Measurements from ENCODE around the gene C22orf15. TPM values are rescaled to one million over a fixed set of nuclear protein-coding genes. Genes with fewer than 3 reads are reported as not detected.
A peak's percentile ranks its signal among the peaks of the same experiment; 100 is the strongest.

Gene C22orf15
- total RNA-seq, 3 donors from 2014 or later, result 0.11 to 0.30 TPM; not detected in 1

DNA sequence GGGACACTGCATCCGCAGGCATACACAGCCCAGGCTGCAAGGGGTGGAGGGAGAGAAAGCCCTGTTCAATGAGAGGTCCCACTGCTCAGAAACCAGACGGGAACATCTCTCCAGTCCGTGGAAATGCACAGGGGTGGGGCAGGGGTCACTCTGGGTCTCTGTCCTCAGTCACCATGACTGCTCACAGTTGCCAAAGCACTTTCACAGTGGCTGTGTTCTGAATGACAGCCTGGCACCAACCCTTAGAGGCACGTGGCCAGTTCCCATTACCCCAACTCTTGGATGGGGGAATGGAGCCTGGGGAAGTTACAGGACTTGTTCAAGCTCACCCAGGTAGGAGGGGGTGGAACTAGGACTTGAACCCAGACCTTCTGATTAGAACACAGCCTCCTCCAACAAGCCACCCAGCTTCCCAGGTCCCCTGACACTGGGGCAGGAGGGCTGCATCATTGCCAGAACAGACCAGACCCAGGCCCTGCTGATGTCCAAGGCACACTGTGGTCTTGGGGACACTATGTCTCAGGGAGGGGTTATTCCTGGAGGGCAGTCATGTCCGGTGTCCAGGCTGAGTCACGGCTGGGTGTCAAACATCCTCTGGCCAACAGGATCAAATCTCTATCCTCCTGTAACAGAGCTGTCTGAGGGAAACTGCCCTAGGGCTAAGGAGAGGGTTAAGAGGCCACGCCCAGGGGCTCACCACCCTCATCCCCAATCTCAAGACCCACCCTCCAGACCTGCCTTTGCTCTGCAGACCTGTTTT lies 20.1 kb upstream of the C22orf15 start:
- peaks cover 7% of the 10 kb centered on the region for H3K9me3 Mint-ChIP-seq
- DNase-seq (no peak), ATAC-seq (no peak)
- H3K27me3 Mint-ChIP-seq (ENCODE audit: low read depth), result no peaks in the 10 kb centered on the region
- H3K4me3 Mint-ChIP-seq, result no peak overlapping the region
- H3K36me3 Mint-ChIP-seq (ENCODE audit: insufficient read depth), result peaks cover 26% of the 10 kb centered on the region
- H3K4me1 Mint-ChIP-seq (ENCODE audit: low read depth), result no peaks in the 10 kb centered on the region

GRCh38 chr22:23743303-23743705 lies 19.5 kb upstream of the C22orf15 start:
- H3K27me3 Mint-ChIP-seq (ENCODE audit: low read depth), result no peaks in the 10 kb centered on the region
- no peak for DNase-seq
- no peak overlapping the region for H3K4me3 Mint-ChIP-seq
- peaks cover 26% of the 10 kb centered on the region for H3K36me3 Mint-ChIP-seq (ENCODE audit: insufficient read depth)
- H3K9me3 Mint-ChIP-seq, result peaks cover 7% of the 10 kb centered on the region
- H3K4me1 Mint-ChIP-seq (ENCODE audit: low read depth), result no peaks in the 10 kb centered on the region
- no peak for ATAC-seq

GRCh38 chr22:23744001-23744400 lies 18.8 kb upstream of the C22orf15 start:
- H3K27me3 Mint-ChIP-seq (ENCODE audit: low read depth), result no peaks in the 10 kb centered on the region
- H3K4me3 Mint-ChIP-seq, result no peak overlapping the region
- H3K9me3 Mint-ChIP-seq, result peaks cover 7% of the 10 kb centered on the region
- H3K36me3 Mint-ChIP-seq (ENCODE audit: insufficient read depth), result peaks cover 26% of the 10 kb centered on the region
- DNase-seq (no peak), ATAC-seq (no peak)
- H3K4me1 Mint-ChIP-seq (ENCODE audit: low read depth), result no peaks in the 10 kb centered on the region

GRCh38 chr22:23744485-23744884 lies 18.3 kb upstream of the C22orf15 start:
- H3K4me3 Mint-ChIP-seq, result no peak overlapping the region
- no peaks in the 10 kb centered on the region for H3K4me1 Mint-ChIP-seq (ENCODE audit: low read depth)
- no peaks in the 10 kb centered on the region for H3K27me3 Mint-ChIP-seq (ENCODE audit: low read depth)
- peaks cover 7% of the 10 kb centered on the region for H3K9me3 Mint-ChIP-seq
- peaks cover 26% of the 10 kb centered on the region for H3K36me3 Mint-ChIP-seq (ENCODE audit: insufficient read depth)
- DNase-seq, result no peak
- no peak for ATAC-seq

- ATAC-seq (no peak), DNase-seq (no peak)
- no peak overlapping the region for H3K4me3 Mint-ChIP-seq
- H3K27me3 Mint-ChIP-seq (ENCODE audit: low read depth), result no peaks in the 10 kb centered on the region
- peaks cover 7% of the 10 kb centered on the region for H3K9me3 Mint-ChIP-seq
- peaks cover 9% of the 10 kb centered on the region for H3K4me1 Mint-ChIP-seq (ENCODE audit: low read depth)
- H3K36me3 Mint-ChIP-seq (ENCODE audit: insufficient read depth), result peaks cover 26% of the 10 kb centered on the region
Measured at GRCh38 chr22:23745791-23746190, 17.0 kb upstream of the C22orf15 start.

DNA sequence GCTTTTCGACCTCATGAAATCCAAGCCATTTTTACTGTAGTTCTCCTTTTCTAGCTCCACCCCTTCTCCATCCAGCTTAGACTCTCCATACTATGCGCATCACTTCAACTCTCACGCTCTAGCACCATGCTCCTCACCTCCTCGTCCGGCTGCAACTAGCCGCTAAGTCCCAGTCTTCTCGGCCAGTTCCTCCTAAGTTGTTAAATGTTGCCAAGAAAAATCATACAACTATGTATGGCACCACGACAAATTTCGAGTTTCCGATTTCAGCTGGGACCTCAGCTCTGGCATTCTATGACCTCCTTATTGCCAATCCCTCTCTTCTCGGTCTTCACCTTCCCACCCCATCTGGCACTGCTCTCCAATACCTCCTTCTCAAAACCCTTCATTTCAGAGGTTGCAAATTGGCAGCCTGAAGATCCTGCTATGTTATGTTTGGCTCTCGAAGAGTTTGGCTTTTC lies 12.9 kb upstream of the C22orf15 start:
- peak overlapping the region; percentile 83 for H3K4me3 Mint-ChIP-seq
- peaks cover 13% of the 10 kb centered on the region for H3K4me1 Mint-ChIP-seq (ENCODE audit: low read depth)
- ATAC-seq, result no peak
- H3K9me3 Mint-ChIP-seq, result no peaks in the 10 kb centered on the region
- H3K27me3 Mint-ChIP-seq (ENCODE audit: low read depth), result no peaks in the 10 kb centered on the region
- no peak for DNase-seq
- peaks cover 6% of the 10 kb centered on the region for H3K36me3 Mint-ChIP-seq (ENCODE audit: insufficient read depth)

DNA sequence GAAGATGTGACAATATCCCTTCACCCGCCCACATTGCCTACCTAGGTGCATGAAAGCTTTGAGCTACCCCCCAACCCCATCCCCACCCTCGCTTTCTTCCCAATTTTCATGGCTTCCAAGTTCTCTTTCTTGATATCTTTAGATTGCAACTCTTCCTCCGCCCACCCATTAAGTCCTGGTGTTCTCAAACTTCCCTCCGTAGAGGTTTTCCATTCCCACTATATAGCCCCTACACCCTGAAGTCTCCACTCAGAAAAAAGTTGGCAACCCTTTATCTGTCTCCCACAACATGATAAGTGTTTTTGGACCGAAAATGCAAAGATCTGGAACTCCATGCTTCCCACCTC lies 12.4 kb upstream of the C22orf15 start:
- ATAC-seq (no peak), DNase-seq (no peak)
- Mint-ChIP-seq H3K27me3 (ENCODE audit: low read depth) (no peaks in the 10 kb centered on the region), H3K4me3 (peak overlapping the region; percentile 83), H3K9me3 (no peaks in the 10 kb centered on the region), H3K4me1 (ENCODE audit: low read depth) (peaks cover 13% of the 10 kb centered on the region), H3K36me3 (ENCODE audit: insufficient read depth) (peaks cover 3% of the 10 kb centered on the region)

- Mint-ChIP-seq H3K4me1 (ENCODE audit: low read depth) (peaks cover 13% of the 10 kb centered on the region), H3K36me3 (ENCODE audit: insufficient read depth) (peaks cover 2% of the 10 kb centered on the region), H3K27me3 (ENCODE audit: low read depth) (no peaks in the 10 kb centered on the region), H3K4me3 (peak within 1 kb of the TSS; percentile 83), H3K9me3 (no peaks in the 10 kb centered on the region)
- ATAC-seq (peak; percentile 100), DNase-seq (peak; percentile 83)
Measured at GRCh38 chr22:23750714-23751440, 11.9 kb upstream of the C22orf15 start, which contains the start of gene ZNF70. ZNF70 (minus strand) TSS chr22:23751112; CDS start chr22:23745140, 5,972 bp downstream.

DNA sequence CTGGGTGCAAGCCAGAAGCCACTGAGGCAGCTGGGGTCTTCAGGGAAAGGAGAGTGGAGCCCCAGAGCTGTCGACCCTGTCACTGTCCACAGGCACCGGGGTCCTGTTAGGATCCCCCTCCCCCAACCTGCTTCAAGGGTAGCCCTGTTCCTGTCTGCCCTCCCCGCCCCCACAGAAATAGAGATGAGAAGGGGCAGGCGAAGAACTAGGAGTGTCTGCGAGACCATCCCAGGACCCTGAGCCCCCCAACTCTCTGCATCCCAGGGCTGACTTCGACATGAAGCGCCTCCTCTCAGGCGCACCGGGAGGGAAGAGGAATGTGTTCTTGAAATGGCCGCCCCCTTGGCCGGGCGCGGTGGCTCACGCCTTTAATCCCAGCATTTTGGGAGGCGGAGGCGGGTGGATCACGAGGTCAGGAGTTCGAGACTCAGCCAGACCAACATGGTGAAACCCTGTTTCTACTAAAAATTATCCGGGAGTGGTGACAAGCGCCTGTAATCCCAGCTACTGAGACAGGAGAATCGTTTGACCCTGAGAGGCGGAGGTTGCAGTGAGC lies 11.3 kb upstream of the C22orf15 start:
- peaks cover 13% of the 10 kb centered on the region for H3K4me1 Mint-ChIP-seq (ENCODE audit: low read depth)

DNA sequence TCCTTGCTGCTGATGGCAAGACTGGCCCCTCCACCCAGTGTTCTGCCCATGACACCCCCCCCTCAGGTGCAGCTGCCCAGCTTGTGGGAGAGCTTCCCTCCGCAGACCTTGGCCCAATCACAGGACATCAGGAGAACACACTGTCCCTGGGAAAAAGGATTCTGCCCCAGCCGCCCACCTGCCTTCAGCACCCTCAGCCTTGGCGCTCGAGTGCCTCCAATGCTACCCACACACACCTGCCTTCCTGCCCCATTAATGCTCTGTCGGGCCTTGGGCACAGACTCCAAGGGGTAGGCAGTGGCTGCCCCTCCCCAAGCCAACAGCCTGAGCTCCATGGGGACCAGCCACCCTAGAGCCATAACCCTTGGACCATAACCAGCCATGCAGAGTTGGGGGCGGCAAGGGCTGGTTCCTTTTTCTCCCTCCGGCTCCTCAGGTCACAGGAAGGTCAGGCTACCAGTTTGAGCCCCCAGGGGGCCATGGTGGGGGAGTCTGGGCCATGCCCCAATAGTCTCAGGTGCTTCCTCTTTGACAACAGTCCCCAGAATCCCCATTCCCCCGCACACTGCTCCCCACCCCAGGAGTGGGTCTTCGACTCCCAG lies 10.6 kb upstream of the C22orf15 start:
- Mint-ChIP-seq H3K36me3 (ENCODE audit: insufficient read depth) (no peaks in the 10 kb centered on the region), H3K27me3 (ENCODE audit: low read depth) (no peaks in the 10 kb centered on the region), H3K9me3 (no peaks in the 10 kb centered on the region), H3K4me1 (ENCODE audit: low read depth) (peaks cover 13% of the 10 kb centered on the region), H3K4me3 (peak overlapping the region; percentile 74)
- DNase-seq (no peak), ATAC-seq (no peak)

More for the DNA sequence above, 11.3 kb upstream of the C22orf15 start:
- ATAC-seq (peak; percentile 13 to 26), DNase-seq (no peak)
- Mint-ChIP-seq H3K27me3 (ENCODE audit: low read depth) (no peaks in the 10 kb centered on the region), H3K4me3 (peak overlapping the region; percentile 74), H3K9me3 (no peaks in the 10 kb centered on the region), H3K36me3 (ENCODE audit: insufficient read depth) (no peaks in the 10 kb centered on the region)

DNA sequence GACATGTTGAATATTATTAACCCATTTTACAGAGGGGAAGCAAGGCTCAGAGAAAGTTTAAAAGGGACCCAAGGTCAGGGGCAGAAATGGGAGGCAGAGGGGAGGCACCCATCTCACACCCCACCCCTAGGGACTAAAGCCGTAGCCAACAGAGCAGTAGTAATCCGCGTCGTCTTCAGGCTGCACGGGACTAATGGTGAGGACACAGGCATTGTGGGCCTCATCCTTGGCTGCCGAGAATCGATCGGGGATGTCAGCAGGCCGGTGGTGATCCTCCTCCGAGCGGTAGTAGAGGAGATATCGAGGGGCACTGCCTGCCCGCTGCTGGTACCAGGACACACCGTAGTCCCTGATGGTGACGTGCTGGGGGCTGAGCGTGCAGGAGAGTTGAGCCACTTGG lies 10.0 kb upstream of the C22orf15 start:
- H3K36me3 Mint-ChIP-seq (ENCODE audit: insufficient read depth), result no peaks in the 10 kb centered on the region
- peak overlapping the region; percentile 38 for H3K4me3 Mint-ChIP-seq

DNA sequence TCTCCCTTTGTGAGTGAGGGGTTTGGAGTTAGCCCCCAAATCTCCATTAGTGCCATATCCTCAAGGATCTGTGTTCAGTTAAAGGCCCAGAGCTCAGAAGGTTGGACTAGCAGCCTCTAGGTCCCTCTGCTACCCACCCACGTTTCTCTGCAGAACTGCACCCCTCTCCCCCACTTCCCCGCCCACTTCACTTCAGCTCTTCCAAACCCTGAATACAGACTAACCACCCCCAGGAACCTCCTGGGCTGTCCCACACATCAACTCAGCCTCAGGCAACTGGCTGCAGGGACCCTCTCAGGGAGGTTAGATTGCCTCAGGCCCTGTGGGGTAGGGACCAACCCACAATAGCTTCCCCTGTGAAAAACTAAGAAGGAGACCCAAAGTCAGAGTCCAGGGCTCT lies 9.4 kb upstream of the C22orf15 start:
- Mint-ChIP-seq H3K9me3 (no peaks in the 10 kb centered on the region), H3K4me3 (no peak overlapping the region), H3K4me1 (ENCODE audit: low read depth) (peaks cover 13% of the 10 kb centered on the region), H3K27me3 (ENCODE audit: low read depth) (no peaks in the 10 kb centered on the region), H3K36me3 (ENCODE audit: insufficient read depth) (no peaks in the 10 kb centered on the region)
- no peak for ATAC-seq
- DNase-seq, result no peak

More for the DNA sequence above, 10.0 kb upstream of the C22orf15 start:
- Mint-ChIP-seq H3K4me1 (ENCODE audit: low read depth) (peaks cover 13% of the 10 kb centered on the region), H3K27me3 (ENCODE audit: low read depth) (no peaks in the 10 kb centered on the region), H3K9me3 (no peaks in the 10 kb centered on the region)
- ATAC-seq (no peak), DNase-seq (no peak)

GRCh38 chr22:23754220-23754919 lies 8.4 kb upstream of the C22orf15 start, which contains the start of gene VPREB3:
VPREB3 (minus strand) TSS chr22:23754425; CDS start chr22:23754363, 62 bp downstream.
- H3K4me1 Mint-ChIP-seq (ENCODE audit: low read depth), result peaks cover 13% of the 10 kb centered on the region
- DNase-seq (no peak), ATAC-seq (no peak)
- no peaks in the 10 kb centered on the region for H3K36me3 Mint-ChIP-seq (ENCODE audit: insufficient read depth)
- no peaks in the 10 kb centered on the region for H3K27me3 Mint-ChIP-seq (ENCODE audit: low read depth)
- no peak within 1 kb of the TSS for H3K4me3 Mint-ChIP-seq
- H3K9me3 Mint-ChIP-seq, result no peaks in the 10 kb centered on the region

Data from activated T-cell treated with anti-CD3 and anti-CD28 coated beads, Interleukin-2, amount 50 U/mL, for 4 hours (primary cell).